K562 (cell line): Measurements from ENCODE around the gene CFAP70. TPM values are rescaled to one million over a fixed set of nuclear protein-coding genes. Genes with fewer than 3 reads are reported as not detected.

Experiments used
- HIVEP1 ChIP-seq: fragments of 250-450 bp; sonication (Bioruptor Pico); IDR thresholded peaks from 2 replicates; pipeline ENCODE4 v1.4.0; 2020; ENCODE audit warnings: mild to moderate bottlenecking
- NBN ChIP-seq: fragments of 450-650 bp; IDR thresholded peaks from 2 replicates; pipeline ENCODE4 v1.6.1; 2016; ENCODE audit warnings: low read depth, mild to moderate bottlenecking
- NELFE ChIP-seq: IDR thresholded peaks from 2 replicates; pipeline ENCODE4 v1.6.1; 2011; ENCODE audit warnings: mild to moderate bottlenecking; ENCODE audit not compliant: insufficient read depth, insufficient read length
- SUPT5H ChIP-seq: fragments of 450-650 bp; IDR thresholded peaks from 2 replicates; pipeline ENCODE4 v1.6.1; 2016
- TBL1XR1 ChIP-seq, 2 experiments: IDR thresholded peaks; 2 replicates each; pipeline ENCODE4 v1.6.1; 2012; ENCODE audit warnings: improper control_type of control experiment in 2 of 2, low read length in 2 of 2, mild to moderate bottlenecking in 1 of 2
- VEZF1 ChIP-seq: fragments of 200-800 bp; sonication (Bioruptor generic); IDR thresholded peaks from 2 replicates; pipeline ENCODE4 v1.6.1; 2017; ENCODE audit warnings: missing genetic modification characterization, missing compliant biosample characterization
- polyA plus RNA-seq, 8 experiments: library from polyadenylated mRNA; depleted of rRNA in 4 of 8; stranded (reverse) in 5 of 8; unstranded in 3 of 8; fragments of >200 nt; fragmentation: Nextera tagmentation in 2 of 8; fragmentation: Illumina TruSeq in 1 of 8; extraction: Ambion mirVana in 2 of 8; extraction: Trizol in 1 of 8; gene quantifications; 2 replicates each; pipeline versions ENCODE4 v1.2.1 to v1.2.3, GENCODE V29; 2011 to 2014; ENCODE audit warnings: inconsistent platforms in 1 of 8, missing spikeins in 1 of 8
- total RNA-seq, 7 experiments: library from RNA; depleted of rRNA in 6 of 7; stranded (reverse); fragments of >200 nt in 6 of 7; fragmentation: Illumina TruSeq in 2 of 7; extraction: Trizol in 2 of 7; gene quantifications; 2 replicates each; pipeline versions ENCODE4 v1.2.1 to v1.2.3, GENCODE V29; 2011 to 2021; ENCODE audit warnings: low replicate concordance in 1 of 7
- TF ChIP-seq, protein P1 (sequence below): fragments of 200-600 bp; sonication (generic); IDR thresholded peaks from one replicate; pipeline ENCODE4 v1.6.1; 2012; ENCODE audit warnings: mild to moderate bottlenecking, low read depth, low read length, inconsistent platforms

Gene CFAP70
- total and polyA plus RNA-seq, 9 of the 15 experiments (the other 6 are each of a cell fraction or from before 2014, with no cell fraction given), result 0.27 to 1.6 (median 0.86) TPM

DNA sequence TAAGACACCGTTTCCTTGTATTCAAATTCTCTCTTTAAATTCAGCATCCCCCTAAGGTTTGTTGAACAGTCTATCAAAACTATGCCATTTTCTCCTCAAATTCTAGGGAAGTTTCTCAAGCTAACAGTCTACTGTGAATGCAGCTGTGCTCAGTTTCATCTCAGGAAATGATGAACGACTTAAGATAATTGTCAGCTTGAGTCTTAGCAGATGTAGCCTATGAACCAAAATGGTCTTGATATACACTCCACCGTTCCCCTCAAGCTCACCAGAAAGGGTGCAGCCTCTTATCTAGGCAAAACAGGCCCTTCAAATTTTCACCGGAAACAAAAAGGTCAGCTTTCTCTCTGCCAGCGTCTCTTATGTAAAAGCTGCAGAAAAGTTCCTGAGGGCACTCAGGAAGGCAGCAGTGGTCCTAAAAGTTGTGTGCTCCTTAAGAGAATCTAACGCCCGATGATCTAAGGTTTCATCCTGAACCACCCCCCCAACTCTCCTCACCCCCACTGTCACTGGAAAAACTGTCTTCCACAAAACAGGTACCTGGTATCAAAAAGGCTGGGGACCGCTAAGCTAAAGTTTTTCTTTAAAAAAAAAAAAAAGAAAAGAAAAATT lies 113.7 kb downstream of the CFAP70 start (continued):
- TF ChIP-seq, protein P1, sequence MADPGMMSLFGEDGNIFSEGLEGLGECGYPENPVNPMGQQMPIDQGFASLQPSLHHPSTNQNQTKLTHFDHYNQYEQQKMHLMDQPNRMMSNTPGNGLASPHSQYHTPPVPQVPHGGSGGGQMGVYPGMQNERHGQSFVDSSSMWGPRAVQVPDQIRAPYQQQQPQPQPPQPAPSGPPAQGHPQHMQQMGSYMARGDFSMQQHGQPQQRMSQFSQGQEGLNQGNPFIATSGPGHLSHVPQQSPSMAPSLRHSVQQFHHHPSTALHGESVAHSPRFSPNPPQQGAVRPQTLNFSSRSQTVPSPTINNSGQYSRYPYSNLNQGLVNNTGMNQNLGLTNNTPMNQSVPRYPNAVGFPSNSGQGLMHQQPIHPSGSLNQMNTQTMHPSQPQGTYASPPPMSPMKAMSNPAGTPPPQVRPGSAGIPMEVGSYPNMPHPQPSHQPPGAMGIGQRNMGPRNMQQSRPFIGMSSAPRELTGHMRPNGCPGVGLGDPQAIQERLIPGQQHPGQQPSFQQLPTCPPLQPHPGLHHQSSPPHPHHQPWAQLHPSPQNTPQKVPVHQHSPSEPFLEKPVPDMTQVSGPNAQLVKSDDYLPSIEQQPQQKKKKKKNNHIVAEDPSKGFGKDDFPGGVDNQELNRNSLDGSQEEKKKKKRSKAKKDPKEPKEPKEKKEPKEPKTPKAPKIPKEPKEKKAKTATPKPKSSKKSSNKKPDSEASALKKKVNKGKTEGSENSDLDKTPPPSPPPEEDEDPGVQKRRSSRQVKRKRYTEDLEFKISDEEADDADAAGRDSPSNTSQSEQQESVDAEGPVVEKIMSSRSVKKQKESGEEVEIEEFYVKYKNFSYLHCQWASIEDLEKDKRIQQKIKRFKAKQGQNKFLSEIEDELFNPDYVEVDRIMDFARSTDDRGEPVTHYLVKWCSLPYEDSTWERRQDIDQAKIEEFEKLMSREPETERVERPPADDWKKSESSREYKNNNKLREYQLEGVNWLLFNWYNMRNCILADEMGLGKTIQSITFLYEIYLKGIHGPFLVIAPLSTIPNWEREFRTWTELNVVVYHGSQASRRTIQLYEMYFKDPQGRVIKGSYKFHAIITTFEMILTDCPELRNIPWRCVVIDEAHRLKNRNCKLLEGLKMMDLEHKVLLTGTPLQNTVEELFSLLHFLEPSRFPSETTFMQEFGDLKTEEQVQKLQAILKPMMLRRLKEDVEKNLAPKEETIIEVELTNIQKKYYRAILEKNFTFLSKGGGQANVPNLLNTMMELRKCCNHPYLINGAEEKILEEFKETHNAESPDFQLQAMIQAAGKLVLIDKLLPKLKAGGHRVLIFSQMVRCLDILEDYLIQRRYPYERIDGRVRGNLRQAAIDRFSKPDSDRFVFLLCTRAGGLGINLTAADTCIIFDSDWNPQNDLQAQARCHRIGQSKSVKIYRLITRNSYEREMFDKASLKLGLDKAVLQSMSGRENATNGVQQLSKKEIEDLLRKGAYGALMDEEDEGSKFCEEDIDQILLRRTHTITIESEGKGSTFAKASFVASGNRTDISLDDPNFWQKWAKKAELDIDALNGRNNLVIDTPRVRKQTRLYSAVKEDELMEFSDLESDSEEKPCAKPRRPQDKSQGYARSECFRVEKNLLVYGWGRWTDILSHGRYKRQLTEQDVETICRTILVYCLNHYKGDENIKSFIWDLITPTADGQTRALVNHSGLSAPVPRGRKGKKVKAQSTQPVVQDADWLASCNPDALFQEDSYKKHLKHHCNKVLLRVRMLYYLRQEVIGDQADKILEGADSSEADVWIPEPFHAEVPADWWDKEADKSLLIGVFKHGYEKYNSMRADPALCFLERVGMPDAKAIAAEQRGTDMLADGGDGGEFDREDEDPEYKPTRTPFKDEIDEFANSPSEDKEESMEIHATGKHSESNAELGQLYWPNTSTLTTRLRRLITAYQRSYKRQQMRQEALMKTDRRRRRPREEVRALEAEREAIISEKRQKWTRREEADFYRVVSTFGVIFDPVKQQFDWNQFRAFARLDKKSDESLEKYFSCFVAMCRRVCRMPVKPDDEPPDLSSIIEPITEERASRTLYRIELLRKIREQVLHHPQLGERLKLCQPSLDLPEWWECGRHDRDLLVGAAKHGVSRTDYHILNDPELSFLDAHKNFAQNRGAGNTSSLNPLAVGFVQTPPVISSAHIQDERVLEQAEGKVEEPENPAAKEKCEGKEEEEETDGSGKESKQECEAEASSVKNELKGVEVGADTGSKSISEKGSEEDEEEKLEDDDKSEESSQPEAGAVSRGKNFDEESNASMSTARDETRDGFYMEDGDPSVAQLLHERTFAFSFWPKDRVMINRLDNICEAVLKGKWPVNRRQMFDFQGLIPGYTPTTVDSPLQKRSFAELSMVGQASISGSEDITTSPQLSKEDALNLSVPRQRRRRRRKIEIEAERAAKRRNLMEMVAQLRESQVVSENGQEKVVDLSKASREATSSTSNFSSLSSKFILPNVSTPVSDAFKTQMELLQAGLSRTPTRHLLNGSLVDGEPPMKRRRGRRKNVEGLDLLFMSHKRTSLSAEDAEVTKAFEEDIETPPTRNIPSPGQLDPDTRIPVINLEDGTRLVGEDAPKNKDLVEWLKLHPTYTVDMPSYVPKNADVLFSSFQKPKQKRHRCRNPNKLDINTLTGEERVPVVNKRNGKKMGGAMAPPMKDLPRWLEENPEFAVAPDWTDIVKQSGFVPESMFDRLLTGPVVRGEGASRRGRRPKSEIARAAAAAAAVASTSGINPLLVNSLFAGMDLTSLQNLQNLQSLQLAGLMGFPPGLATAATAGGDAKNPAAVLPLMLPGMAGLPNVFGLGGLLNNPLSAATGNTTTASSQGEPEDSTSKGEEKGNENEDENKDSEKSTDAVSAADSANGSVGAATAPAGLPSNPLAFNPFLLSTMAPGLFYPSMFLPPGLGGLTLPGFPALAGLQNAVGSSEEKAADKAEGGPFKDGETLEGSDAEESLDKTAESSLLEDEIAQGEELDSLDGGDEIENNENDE, result no peak
- no peak for TF ChIP-seq HIVEP1 (CRISPR knock-in tag)
- peak; percentile 60 for TF ChIP-seq VEZF1 (CRISPR knock-in tag)
- peak; percentile 81 to 83; a peak in 3 of 4 replicates for TF ChIP-seq TBL1XR1 (IDR thresholded peaks at IDR 0.05; ENCODE audit: low read length in 2 of 2)
- TF ChIP-seq SUPT5H, result peak; percentile 42; the same call in 1 of the 2 replicates
- peak; percentile 95 for TF ChIP-seq NBN
- no peak for TF ChIP-seq NELFE
